H9 (cell line): ENCODE results near the gene ITSN2. TPM values are rescaled to one million over a fixed set of nuclear protein-coding genes. Genes with fewer than 3 reads are reported as not detected.

Experiments
- DNase-seq: peaks from one replicate; pipeline ENCODE4 v3.0.0-alpha.2; 2017
- H2AFZ ChIP-seq: one replicate; pipeline ENCODE4 v1.6.1; 2013; ENCODE audit warnings: mild to moderate bottlenecking, low read length, control low read depth, moderate library complexity
- H2AK5ac ChIP-seq: 2 replicates; pipeline ENCODE4 v1.6.1; 2013; ENCODE audit warnings: low read length, control low read depth, mixed read lengths; ENCODE audit not compliant: insufficient read length
- H2BK120ac ChIP-seq: one replicate; pipeline ENCODE4 v1.6.1; 2013; ENCODE audit warnings: low read depth, mild to moderate bottlenecking, low read length, control low read depth, inconsistent platforms; ENCODE audit not compliant: poor library complexity, severe bottlenecking
- H2BK12ac ChIP-seq: 2 replicates; pipeline ENCODE4 v1.6.1; 2013; ENCODE audit warnings: low read length, control low read depth, mixed read lengths, low read depth; ENCODE audit not compliant: insufficient read length
- H2BK15ac ChIP-seq: 2 replicates; pipeline ENCODE4 v1.6.1; 2013; ENCODE audit warnings: low read depth, low read length, control low read depth
- H2BK20ac ChIP-seq: one replicate; pipeline ENCODE4 v1.6.1; 2013; ENCODE audit warnings: low read depth, mild to moderate bottlenecking, low read length, control low read depth, inconsistent platforms; ENCODE audit not compliant: poor library complexity, severe bottlenecking
- H2BK5ac ChIP-seq: 2 replicates; pipeline ENCODE4 v1.6.1; 2013; ENCODE audit warnings: low read length, control low read depth, mixed read lengths; ENCODE audit not compliant: insufficient read length
- H3K14ac ChIP-seq: 2 replicates; pipeline ENCODE4 v1.6.1; 2013; ENCODE audit warnings: low read length, control low read depth; ENCODE audit not compliant: insufficient read depth
- H3K18ac ChIP-seq: 2 replicates; pipeline ENCODE4 v1.6.1; 2013; ENCODE audit warnings: low read depth, mild to moderate bottlenecking, mixed read lengths, low read length, control low read depth; ENCODE audit not compliant: insufficient read length
- H3K23ac ChIP-seq: 2 replicates; pipeline ENCODE4 v1.6.1; 2013; ENCODE audit warnings: low read length, control low read depth, mixed read lengths, low read depth; ENCODE audit not compliant: insufficient read length
- H3K23me2 ChIP-seq: 2 replicates; pipeline ENCODE4 v1.6.1; 2013; ENCODE audit warnings: low read depth, mild to moderate bottlenecking, mixed read lengths, low read length, control low read depth; ENCODE audit not compliant: insufficient read length, poor library complexity, severe bottlenecking
- H3K27ac ChIP-seq: 2 replicates; pipeline ENCODE4 v1.5.1; 2013; ENCODE audit warnings: low read length, control low read depth, mixed read lengths, low read depth; ENCODE audit not compliant: insufficient read length
- H3K27me3 ChIP-seq: 2 replicates; pipeline ENCODE4 v1.6.1; 2013; ENCODE audit warnings: low read length, control low read depth, inconsistent platforms; ENCODE audit not compliant: insufficient read depth
- H3K4ac ChIP-seq: 2 replicates; pipeline ENCODE4 v1.6.1; 2013; ENCODE audit warnings: low read depth, mild to moderate bottlenecking, control low read depth, inconsistent platforms, low read length, moderate library complexity
- H3K4me1 ChIP-seq: 2 replicates; pipeline ENCODE4 v1.6.1; 2013; ENCODE audit warnings: low read length, control low read depth, inconsistent platforms; ENCODE audit not compliant: insufficient read depth
- H3K4me2 ChIP-seq: 2 replicates; pipeline ENCODE4 v1.6.1; 2013; ENCODE audit warnings: low read length, control low read depth, mixed read lengths; ENCODE audit not compliant: insufficient read length, insufficient read depth
- H3K56ac ChIP-seq: 2 replicates; pipeline ENCODE4 v1.6.1; 2013; ENCODE audit warnings: low read depth, mild to moderate bottlenecking, mixed read lengths, low read length, control low read depth; ENCODE audit not compliant: insufficient read length
- H3K79me1 ChIP-seq: 2 replicates; pipeline ENCODE4 v1.6.1; 2013; ENCODE audit warnings: low read depth, mild to moderate bottlenecking, moderate library complexity, low read length, control low read depth, inconsistent platforms; ENCODE audit not compliant: insufficient read depth, poor library complexity, severe bottlenecking
- H3K79me2 ChIP-seq: 2 replicates; pipeline ENCODE4 v1.6.1; 2013; ENCODE audit warnings: low read length, control low read depth, inconsistent platforms; ENCODE audit not compliant: insufficient read depth
- H3K9ac ChIP-seq: 2 replicates; pipeline ENCODE4 v1.6.1; 2013; ENCODE audit warnings: low read length, control low read depth, mixed read lengths; ENCODE audit not compliant: insufficient read length; ENCODE audit errors: extremely low read depth
- H3K9me3 ChIP-seq: one replicate; pipeline ENCODE4 v1.6.1; 2013; ENCODE audit warnings: low read depth, low read length, inconsistent platforms; ENCODE audit not compliant: control insufficient read depth
- H3T11ph ChIP-seq: one replicate; pipeline ENCODE4 v1.6.1; 2013; ENCODE audit warnings: mild to moderate bottlenecking, low read length, control low read depth, inconsistent platforms
- H4K20me1 ChIP-seq: one replicate; pipeline ENCODE4 v1.6.1; 2013; ENCODE audit not compliant: control insufficient read depth, insufficient read length, insufficient read depth
- H4K5ac ChIP-seq: 2 replicates; pipeline ENCODE4 v1.6.1; 2013; ENCODE audit warnings: low read depth, mild to moderate bottlenecking, mixed read lengths, low read length, control low read depth; ENCODE audit not compliant: insufficient read length
- H4K8ac ChIP-seq: replicated peaks from 2 replicates; pipeline ENCODE4 v1.6.1; 2013; ENCODE audit warnings: low read length, control low read depth, mixed read lengths, low read depth; ENCODE audit not compliant: insufficient read length
- H4K91ac ChIP-seq: 2 replicates; pipeline ENCODE4 v1.6.1; 2013; ENCODE audit warnings: low read depth, mild to moderate bottlenecking, moderate library complexity, mixed read lengths, low read length, control low read depth; ENCODE audit not compliant: insufficient read length
- H3K27ac Mint-ChIP-seq, 3 experiments: 2 replicates in 2 of 3; 3 replicates in 1 of 3; pipeline ENCODE4 v1.8.0; 2020 to 2021; ENCODE audit warnings: mixed read lengths in 3 of 3, mild to moderate bottlenecking in 1 of 3, moderate library complexity in 1 of 3
- H3K27me3 Mint-ChIP-seq: 2 replicates; pipeline ENCODE4 v1.8.0; 2021; ENCODE audit warnings: low read depth, mild to moderate bottlenecking, moderate library complexity, mixed read lengths
- H3K36me3 Mint-ChIP-seq, 3 experiments: 2 replicates in 2 of 3; 3 replicates in 1 of 3; pipeline ENCODE4 v1.8.0; 2020 to 2021; ENCODE audit warnings: low read depth in 3 of 3, mixed read lengths in 3 of 3; ENCODE audit not compliant: insufficient read depth in 1 of 3
- H3K4me1 Mint-ChIP-seq, 2 experiments: 2 replicates each; pipeline ENCODE4 v1.8.0; 2020; ENCODE audit warnings: mixed read lengths in 2 of 2
- H3K4me3 Mint-ChIP-seq, 2 experiments: 2 replicates in 1 of 2; 3 replicates in 1 of 2; pipeline ENCODE4 v1.8.0; 2020 to 2021; ENCODE audit warnings: mild to moderate bottlenecking in 2 of 2, mixed read lengths in 2 of 2, moderate library complexity in 1 of 2
- H3K9me3 Mint-ChIP-seq, 2 experiments: 2 replicates in 1 of 2; 3 replicates in 1 of 2; pipeline ENCODE4 v1.8.0; 2020; ENCODE audit warnings: mild to moderate bottlenecking in 2 of 2, mixed read lengths in 2 of 2, moderate library complexity in 1 of 2
- CTCF ChIP-seq: fragments of 200-600 bp; sonication (generic); conservative IDR thresholded peaks from 3 replicates; pipeline ENCODE4 v1.8.0; 2021; ENCODE audit warnings: antibody characterized with exemption, mild to moderate bottlenecking
- WGBS: extraction: QIAGEN DNeasy Blood & Tissue Kit; methylation state at CpG from one replicate; pipeline ENCODE4 v1.1.7; 2013; ENCODE audit warnings: missing lambda C conversion rate, low lambda C conversion rate, mixed read lengths; ENCODE audit not compliant: insufficient read length; ENCODE audit errors: extremely low coverage; 5-methylcytosine and 5-hydroxymethylcytosine counted together
- total RNA-seq: library from RNA; stranded (reverse); gene quantifications from 2 replicates; pipeline ENCODE4 v1.2.1, GENCODE V29; 2021

The ITSN2 gene
- total RNA-seq, 1 experiment from 2014 or later: 17.0 TPM

GRCh38 chr2:24380820-24381219, 20.5 kb upstream of the ITSN2 start:
- Mint-ChIP-seq H3K9me3 (no peaks in the 10 kb centered on the region), H3K27ac (no peak overlapping the region), H3K4me1 (peaks cover 3 to 5% of the 10 kb centered on the region in 2 experiments; a peak in 3 of 4 replicates), H3K36me3 (no peaks in the 10 kb centered on the region), H3K27me3 (no peaks in the 10 kb centered on the region), H3K4me3 (no peak overlapping the region)
- no peak overlapping the region for H4K5ac ChIP-seq
- H3K23ac ChIP-seq: no peak overlapping the region
- no peaks in the 10 kb centered on the region for H3K4me1 ChIP-seq
- H3K23me2 ChIP-seq: no peaks in the 10 kb centered on the region
- H2BK15ac ChIP-seq: no peak overlapping the region
- no peak overlapping the region for H3T11ph ChIP-seq
- no peak overlapping the region for H4K91ac ChIP-seq
- H3K79me2 ChIP-seq: no peaks in the 10 kb centered on the region
- H3K4ac ChIP-seq: no peak overlapping the region
- no peak overlapping the region for H3K27ac ChIP-seq
- H3K27me3 ChIP-seq: no peaks in the 10 kb centered on the region
- no peak overlapping the region for H2BK12ac ChIP-seq
- no peaks in the 10 kb centered on the region for H3K9me3 ChIP-seq
- H4K20me1 ChIP-seq: no peaks in the 10 kb centered on the region
- no peak for DNase-seq
- WGBS: no CpG with 5 or more reads among the region's 2 CpGs
- no peak overlapping the region for H4K8ac ChIP-seq
- no peak overlapping the region for H3K56ac ChIP-seq
- H2AFZ ChIP-seq: no peak overlapping the region
- H3K14ac ChIP-seq: no peak overlapping the region
- no peak overlapping the region for H2BK20ac ChIP-seq
- H3K18ac ChIP-seq: no peak overlapping the region
- H2BK120ac ChIP-seq: no peak overlapping the region
- H2AK5ac ChIP-seq: no peak overlapping the region
- no peaks in the 10 kb centered on the region for H3K79me1 ChIP-seq
- no peak for TF ChIP-seq CTCF
- H2BK5ac ChIP-seq: no peak overlapping the region
- H3K4me2 ChIP-seq: no peak overlapping the region
- H3K9ac ChIP-seq: no peak overlapping the region
